SK-N-SH (cell line): ENCODE data around the gene GABRG3. TPM values are rescaled to one million over a fixed set of nuclear protein-coding genes. Genes with fewer than 3 reads are reported as not detected.

Experiments used
- CTCF ChIA-PET: fragments of 300-600, 350-600 bp; formaldehyde crosslinking; extraction: SDS; loops from one replicate; lab custom pipeline; 2021; lab: Yijun Ruan, JAX
- POLR2A ChIA-PET: fragments of 350-600 bp; sonication (Branson Sonifier 250); formaldehyde crosslinking; extraction: SDS; loops from one replicate; lab custom pipeline; 2020; ENCODE audit warnings: antibody characterized with exemption, inconsistent platforms; lab: Yijun Ruan, JAX
- DNase-seq: peaks from one replicate; pipeline ENCODE4 v3.0.0; 2012
- H2AFZ ChIP-seq: fragments of 200-600 bp; sonication (generic); 2 replicates; pipeline ENCODE4 v1.8.1; 2016; ENCODE audit warnings: antibody characterized with exemption, mild to moderate bottlenecking, low read depth
- H3F3A ChIP-seq: fragments of 200-600 bp; sonication (generic); replicated peaks from 2 replicates; pipeline ENCODE3; 2016; ENCODE audit warnings: antibody characterized with exemption, mild to moderate bottlenecking; ENCODE audit not compliant: insufficient read depth
- H3K27ac ChIP-seq, 2 experiments: fragments of 200-500 bp in 1 of 2; fragments of 200-600 bp in 1 of 2; sonication (Bioruptor generic) in 1 of 2; sonication (generic), shearing (Covaris generic) in 1 of 2; 2 replicates each; pipeline versions ENCODE4 v1.5.1 to v1.6.1; 2014 to 2016; ENCODE audit warnings: low read depth in 2 of 2, inconsistent platforms in 1 of 2, low read length in 1 of 2, mild to moderate bottlenecking in 1 of 2, mixed read lengths in 1 of 2
- H3K27me3 ChIP-seq: fragments of 200-600 bp; sonication (generic), shearing (Covaris generic); 2 replicates; pipeline ENCODE4 v1.6.1; 2016; ENCODE audit warnings: mixed run types; ENCODE audit not compliant: insufficient read depth
- H3K36me3 ChIP-seq, 2 experiments: fragments of 200-500 bp in 1 of 2; fragments of 200-600 bp in 1 of 2; sonication (Bioruptor generic) in 1 of 2; sonication (generic) in 1 of 2; replicated peaks in 1 of 2; 2 replicates each; pipeline versions ENCODE3 to v1.5.1; 2014 to 2016; ENCODE audit warnings: low read length in 1 of 2, mild to moderate bottlenecking in 1 of 2; ENCODE audit not compliant: insufficient read depth in 2 of 2, control insufficient read depth in 1 of 2
- H3K4me1 ChIP-seq, 2 experiments: fragments of 200-500 bp in 1 of 2; fragments of 200-600 bp in 1 of 2; sonication (Bioruptor generic) in 1 of 2; sonication (generic), shearing (Covaris generic) in 1 of 2; 2 replicates each; pipeline versions ENCODE4 v1.5.1 to v1.6.1; 2014 to 2016; ENCODE audit warnings: low read depth in 1 of 2, low read length in 1 of 2, mixed run types in 1 of 2; ENCODE audit not compliant: insufficient read depth in 2 of 2, control insufficient read depth in 1 of 2
- H3K4me2 ChIP-seq: fragments of 200-600 bp; sonication (generic), shearing (Covaris generic); 2 replicates; pipeline ENCODE4 v1.6.1; 2017; ENCODE audit warnings: mixed run types
- H3K4me3 ChIP-seq, 2 experiments: fragments of 200-500 bp in 1 of 2; fragments of 200-600 bp in 1 of 2; sonication (Bioruptor generic) in 1 of 2; sonication (generic), shearing (Covaris generic) in 1 of 2; 2 replicates each; pipeline versions ENCODE4 v1.5.1 to v1.8.1; 2014 to 2016; ENCODE audit warnings: low read depth in 2 of 2, inconsistent platforms in 1 of 2, low read length in 1 of 2, mild to moderate bottlenecking in 1 of 2, mixed read lengths in 1 of 2, moderate library complexity in 1 of 2
- H3K79me2 ChIP-seq: fragments of 200-600 bp; sonication (generic); 2 replicates; pipeline ENCODE4 v1.8.1; 2017; ENCODE audit warnings: mild to moderate bottlenecking; ENCODE audit not compliant: insufficient read depth
- H3K9ac ChIP-seq: fragments of 200-600 bp; sonication (generic); 2 replicates; pipeline ENCODE4 v1.6.1; 2017; ENCODE audit warnings: mixed run types
- H3K9me2 ChIP-seq: fragments of 200-600 bp; sonication (generic); 2 replicates; pipeline ENCODE4 v1.6.1; 2017; ENCODE audit warnings: mixed run types
- H3K9me3 ChIP-seq: fragments of 200-600 bp; sonication (generic); 2 replicates; pipeline ENCODE4 v1.6.1; 2017; ENCODE audit warnings: mixed run types, mild to moderate bottlenecking, moderate library complexity
- H4K20me1 ChIP-seq: fragments of 200-600 bp; sonication (generic); 2 replicates; pipeline ENCODE4 v1.6.1; 2017; ENCODE audit warnings: mild to moderate bottlenecking, mixed run types; ENCODE audit not compliant: insufficient read depth
- CHD2 ChIP-seq: fragments of 150-350 bp; IDR thresholded peaks from 2 replicates; pipeline ENCODE4 v1.6.1; 2018; ENCODE audit warnings: low read length; ENCODE audit not compliant: partially characterized antibody
- CTCF ChIP-seq: fragments of 200-600 bp; sonication (generic); IDR thresholded peaks from 2 replicates; pipeline ENCODE4 v1.6.1; 2017; ENCODE audit warnings: antibody characterized with exemption, mild to moderate bottlenecking, moderate library complexity
- EZH2phosphoT487 ChIP-seq: fragments of 200-600 bp; sonication (generic); IDR thresholded peaks from 2 replicates; pipeline ENCODE4 v1.6.1; 2017; ENCODE audit warnings: low read depth, mixed run types, mild to moderate bottlenecking, antibody characterized with exemption, moderate library complexity, borderline replicate concordance
- FOSL2 ChIP-seq: IDR thresholded peaks from 2 replicates; pipeline ENCODE4 v1.4.0; 2012; ENCODE audit warnings: low read depth, mild to moderate bottlenecking, moderate library complexity, borderline replicate concordance
- JUND ChIP-seq: IDR thresholded peaks from 2 replicates; pipeline ENCODE4 v1.4.0; 2012
- MEF2A ChIP-seq: IDR thresholded peaks from 2 replicates; pipeline ENCODE4 v1.4.0; 2012; ENCODE audit warnings: low read depth, borderline replicate concordance
- POLR2AphosphoS5 ChIP-seq: IDR thresholded peaks from 2 replicates; pipeline ENCODE4 v1.6.1; 2012; ENCODE audit warnings: low read depth, low read length
- RAD21 ChIP-seq: IDR thresholded peaks from 2 replicates; pipeline ENCODE4 v1.6.1; 2012; ENCODE audit warnings: mild to moderate bottlenecking, low read length
- RCOR1 ChIP-seq: fragments of 150-350 bp; IDR thresholded peaks from 2 replicates; pipeline ENCODE4 v1.6.1; 2017; ENCODE audit warnings: antibody characterized with exemption, low read length
- RXRA ChIP-seq: IDR thresholded peaks from 2 replicates; pipeline ENCODE4 v1.4.0; 2012; ENCODE audit warnings: low read depth, mild to moderate bottlenecking, borderline replicate concordance
- SIN3A ChIP-seq: IDR thresholded peaks from 2 replicates; pipeline ENCODE4 v1.6.1; 2012; ENCODE audit warnings: low read depth, mild to moderate bottlenecking, low read length, moderate library complexity, borderline replicate concordance
- TAF1 ChIP-seq: IDR thresholded peaks from 2 replicates; pipeline ENCODE4 v1.6.1; 2012; ENCODE audit warnings: low read depth, mild to moderate bottlenecking, low read length, moderate library complexity, borderline replicate concordance
- WGBS: methylation state at CpG from one replicate; pipeline ENCODE4 v1.1.6; 2017; ENCODE audit warnings: low lambda C conversion rate; 5-methylcytosine and 5-hydroxymethylcytosine counted together
- polyA plus RNA-seq, 3 experiments: library from polyadenylated mRNA; depleted of rRNA; stranded (reverse); fragments of >200 nt; gene quantifications; 2 replicates each; pipeline ENCODE4 v1.2.3, GENCODE V29; 2012
- TF ChIP-seq, protein P1 (sequence below): IDR thresholded peaks from 2 replicates; pipeline ENCODE4 v1.6.1; 2012; ENCODE audit warnings: mild to moderate bottlenecking, low read depth, low read length, moderate library complexity
- TF ChIP-seq, protein P2 (sequence below): fragments of 150-350 bp; IDR thresholded peaks from 2 replicates; pipeline ENCODE4 v1.6.1; 2017; ENCODE audit warnings: antibody characterized with exemption, low read length, low read depth, borderline replicate concordance

GABRG3 gene
- polyA plus RNA-seq, 1 of the 3 experiments (the other 2 are of a cell fraction) = not detected

DNA sequence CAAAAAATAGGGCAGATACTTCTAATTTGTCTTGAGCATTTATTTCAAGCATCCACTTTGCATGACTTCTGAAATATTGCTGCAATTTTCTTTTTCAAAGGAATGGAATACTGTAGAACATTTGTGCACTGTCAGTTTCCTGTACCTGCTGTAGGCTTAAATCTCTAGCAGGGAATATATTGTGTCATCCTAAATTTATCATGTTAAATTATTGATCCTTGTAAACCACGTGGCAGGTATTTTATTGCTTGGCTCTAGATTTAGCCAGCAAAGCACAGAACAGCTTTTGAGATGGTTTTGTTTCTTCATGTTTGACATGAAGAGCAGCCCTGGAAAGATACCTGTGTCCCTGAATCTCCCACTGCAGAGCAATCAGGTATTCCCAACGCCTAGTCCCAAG is 470.1 kb downstream of the GABRG3 start:
- Histone ChIP-seq H3K9ac (no peak overlapping the region), H3K27me3 (no peaks in the 10 kb centered on the region), H3K4me3 (no peak overlapping the region), H3K36me3 (no peaks in the 10 kb centered on the region), H3F3A (no peaks in the 10 kb centered on the region), H3K9me2 (no peaks in the 10 kb centered on the region), H3K4me1 (no peaks in the 10 kb centered on the region), H4K20me1 (no peaks in the 10 kb centered on the region), H3K27ac (no peak overlapping the region), H2AFZ (no peak overlapping the region), H3K79me2 (no peaks in the 10 kb centered on the region), H3K4me2 (no peak overlapping the region), H3K9me3 (no peaks in the 10 kb centered on the region)
- TF ChIP-seq SIN3A = no peak
- DNase-seq = no peak
- CTCF ChIA-PET = interaction anchor here (1.2 kb wide), 1 partner anchor 8 kb away, joined by 3 read pairs; no protein-coding TSS in a partner anchor
- 5% methylated on average over 2 of the region's 2 CpGs for WGBS
- POLR2A ChIA-PET = no interaction called here

DNA sequence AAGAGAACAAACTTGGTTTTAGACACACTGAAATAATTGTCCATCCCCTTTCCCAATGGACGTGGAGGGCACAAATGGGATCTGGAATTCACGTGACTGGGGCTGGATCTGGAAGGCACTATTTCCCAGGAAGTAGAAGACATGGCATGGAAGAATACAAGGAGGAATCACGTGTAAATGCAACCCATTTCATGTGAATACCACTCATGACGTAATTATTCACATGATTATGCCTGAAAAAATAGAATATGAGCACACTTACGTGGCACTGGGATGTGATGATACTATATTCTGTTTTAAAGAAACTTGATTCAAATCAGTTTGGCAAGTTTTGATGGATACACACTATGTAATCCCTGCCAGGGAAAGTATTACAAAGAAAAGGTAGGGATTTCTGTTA is 477.3 kb downstream of the GABRG3 start:
- TF ChIP-seq, protein P1, sequence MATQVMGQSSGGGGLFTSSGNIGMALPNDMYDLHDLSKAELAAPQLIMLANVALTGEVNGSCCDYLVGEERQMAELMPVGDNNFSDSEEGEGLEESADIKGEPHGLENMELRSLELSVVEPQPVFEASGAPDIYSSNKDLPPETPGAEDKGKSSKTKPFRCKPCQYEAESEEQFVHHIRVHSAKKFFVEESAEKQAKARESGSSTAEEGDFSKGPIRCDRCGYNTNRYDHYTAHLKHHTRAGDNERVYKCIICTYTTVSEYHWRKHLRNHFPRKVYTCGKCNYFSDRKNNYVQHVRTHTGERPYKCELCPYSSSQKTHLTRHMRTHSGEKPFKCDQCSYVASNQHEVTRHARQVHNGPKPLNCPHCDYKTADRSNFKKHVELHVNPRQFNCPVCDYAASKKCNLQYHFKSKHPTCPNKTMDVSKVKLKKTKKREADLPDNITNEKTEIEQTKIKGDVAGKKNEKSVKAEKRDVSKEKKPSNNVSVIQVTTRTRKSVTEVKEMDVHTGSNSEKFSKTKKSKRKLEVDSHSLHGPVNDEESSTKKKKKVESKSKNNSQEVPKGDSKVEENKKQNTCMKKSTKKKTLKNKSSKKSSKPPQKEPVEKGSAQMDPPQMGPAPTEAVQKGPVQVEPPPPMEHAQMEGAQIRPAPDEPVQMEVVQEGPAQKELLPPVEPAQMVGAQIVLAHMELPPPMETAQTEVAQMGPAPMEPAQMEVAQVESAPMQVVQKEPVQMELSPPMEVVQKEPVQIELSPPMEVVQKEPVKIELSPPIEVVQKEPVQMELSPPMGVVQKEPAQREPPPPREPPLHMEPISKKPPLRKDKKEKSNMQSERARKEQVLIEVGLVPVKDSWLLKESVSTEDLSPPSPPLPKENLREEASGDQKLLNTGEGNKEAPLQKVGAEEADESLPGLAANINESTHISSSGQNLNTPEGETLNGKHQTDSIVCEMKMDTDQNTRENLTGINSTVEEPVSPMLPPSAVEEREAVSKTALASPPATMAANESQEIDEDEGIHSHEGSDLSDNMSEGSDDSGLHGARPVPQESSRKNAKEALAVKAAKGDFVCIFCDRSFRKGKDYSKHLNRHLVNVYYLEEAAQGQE = no peak
- TF ChIP-seq, all 33 proteins: peak for 0
- no peak for DNase-seq
- Histone ChIP-seq H3K9ac (no peak overlapping the region), H3K27ac (no peak overlapping the region), H3K9me3 (0 out of 2 replicates have a peak, but pooled peaks cover 4% of the 10 kb centered on the region), H3K27me3 (no peaks in the 10 kb centered on the region), H2AFZ (no peak overlapping the region), H3K4me1 (no peaks in the 10 kb centered on the region), H4K20me1 (no peaks in the 10 kb centered on the region), H3K79me2 (no peaks in the 10 kb centered on the region), H3K9me2 (no peaks in the 10 kb centered on the region), H3K4me3 (no peak overlapping the region), H3K4me2 (no peak overlapping the region), H3F3A (no peaks in the 10 kb centered on the region), H3K36me3 (no peaks in the 10 kb centered on the region)
- ChIA-PET POLR2A (no interaction called here), CTCF (no interaction called here)
- 28% methylated on average over 5 of the region's 5 CpGs for WGBS

GRCh38 chr15:27448986-27449385 is 478.0 kb downstream of the GABRG3 start:
- H3K9ac ChIP-seq = no peak overlapping the region
- H3K27ac ChIP-seq = no peak overlapping the region
- 0 out of 2 replicates have a peak, but pooled peaks cover 4% of the 10 kb centered on the region for H3K9me3 ChIP-seq
- H3K36me3 ChIP-seq = no peaks in the 10 kb centered on the region
- CTCF ChIA-PET = no interaction called here
- H3K4me3 ChIP-seq = no peak overlapping the region
- H4K20me1 ChIP-seq = no peaks in the 10 kb centered on the region
- DNase-seq = no peak
- no peaks in the 10 kb centered on the region for H3K79me2 ChIP-seq
- no peaks in the 10 kb centered on the region for H3F3A ChIP-seq
- WGBS = 30% methylated on average over 4 of the region's 4 CpGs
- no peaks in the 10 kb centered on the region for H3K9me2 ChIP-seq
- H3K4me1 ChIP-seq = no peaks in the 10 kb centered on the region
- H3K27me3 ChIP-seq = no peaks in the 10 kb centered on the region
- H2AFZ ChIP-seq = no peak overlapping the region
- POLR2A ChIA-PET = no interaction called here
- no peak overlapping the region for H3K4me2 ChIP-seq
- TF ChIP-seq SIN3A (no peak), CHD2 (no peak), EZH2phosphoT487 (no peak), RCOR1 (no peak), FOSL2 (no peak), RXRA (no peak), POLR2AphosphoS5 (no peak), RAD21 (no peak), JUND (no peak), CTCF (no peak), TAF1 (no peak), MEF2A (no peak)
- TF ChIP-seq, protein P2, sequence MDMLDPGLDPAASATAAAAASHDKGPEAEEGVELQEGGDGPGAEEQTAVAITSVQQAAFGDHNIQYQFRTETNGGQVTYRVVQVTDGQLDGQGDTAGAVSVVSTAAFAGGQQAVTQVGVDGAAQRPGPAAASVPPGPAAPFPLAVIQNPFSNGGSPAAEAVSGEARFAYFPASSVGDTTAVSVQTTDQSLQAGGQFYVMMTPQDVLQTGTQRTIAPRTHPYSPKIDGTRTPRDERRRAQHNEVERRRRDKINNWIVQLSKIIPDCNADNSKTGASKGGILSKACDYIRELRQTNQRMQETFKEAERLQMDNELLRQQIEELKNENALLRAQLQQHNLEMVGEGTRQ = no peak
